OCI-LY3 (cell line): Measurements from ENCODE around the gene CALM3.

ENCODE experiments used
- H2AFZ ChIP-seq: fragments of 200-600, 300-600 bp; shearing (Covaris generic); 2 replicates; pipeline ENCODE4 v1.6.0; 2014; ENCODE audit warnings: antibody characterized with exemption, low read depth, low read length
- H3K27ac ChIP-seq: fragments of 200-600, 300-600 bp; sonication (generic); 2 replicates; pipeline ENCODE4 v1.5.1; 2014; ENCODE audit warnings: mild to moderate bottlenecking, low read length, moderate library complexity, mixed read lengths
- H3K27me3 ChIP-seq: fragments of 200-600, 300-600 bp; sonication (generic); 2 replicates; pipeline ENCODE4 v1.6.1; 2014; ENCODE audit warnings: low read depth, low read length, mixed read lengths
- H3K36me3 ChIP-seq: fragments of 200-600, 300-600 bp; sonication (generic); replicated peaks from 2 replicates; pipeline ENCODE3; 2014; ENCODE audit warnings: low read depth, low read length, mixed read lengths
- H3K4me1 ChIP-seq: fragments of 300-600, 200-600 bp; sonication (generic); 2 replicates; pipeline ENCODE4 v1.6.1; 2014; ENCODE audit warnings: low read length, mixed read lengths
- H3K4me2 ChIP-seq: fragments of 200-600, 300-600 bp; sonication (generic); 2 replicates; pipeline ENCODE4 v1.6.1; 2014; ENCODE audit warnings: low read length, mixed read lengths
- H3K4me3 ChIP-seq: fragments of 300-600, 200-600 bp; sonication (generic); 2 replicates; pipeline ENCODE4 v1.5.1; 2014; ENCODE audit warnings: antibody characterized with exemption, mild to moderate bottlenecking, low read length, moderate library complexity
- H3K79me2 ChIP-seq: fragments of 300-600, 200-600 bp; shearing (Covaris generic); 2 replicates; pipeline ENCODE4 v1.6.1; 2014; ENCODE audit warnings: mild to moderate bottlenecking, low read length, mixed read lengths
- H3K9ac ChIP-seq: fragments of 300-600, 200-600 bp; shearing (Covaris generic); 2 replicates; pipeline ENCODE4 v1.6.0; 2014; ENCODE audit warnings: mild to moderate bottlenecking, low read length, moderate library complexity
- H3K9me3 ChIP-seq: fragments of 200-600, 300-600 bp; shearing (Covaris generic); 2 replicates; pipeline ENCODE4 v1.6.1; 2014; ENCODE audit warnings: low read length, mixed read lengths; ENCODE audit not compliant: insufficient read depth
- H4K20me1 ChIP-seq: fragments of 200-600, 300-600 bp; sonication (generic); 2 replicates; pipeline ENCODE4 v1.6.1; 2016; ENCODE audit warnings: low read length, mixed read lengths; ENCODE audit not compliant: insufficient read depth
- EZH2phosphoT487 ChIP-seq: fragments of 200-600 bp; shearing (Covaris generic); IDR thresholded peaks from 2 replicates; pipeline ENCODE4 v1.6.1; 2018; ENCODE audit warnings: antibody characterized with exemption, mixed run types, low read depth
- TF ChIP-seq, protein P1 (sequence below): fragments of 200-600, 300-600 bp; sonication (generic); IDR thresholded peaks from 2 replicates; pipeline ENCODE4 v1.5.1; 2014; ENCODE audit warnings: antibody characterized with exemption, low read length, low read depth

CALM3 gene

GRCh38 chr19:46620716-46621115 is 19.6 kb downstream of the CALM3 start:
- Histone ChIP-seq H3K27ac (peak overlapping the region; percentile 94), H3K27me3 (no peaks in the 10 kb centered on the region), H3K4me2 (peak overlapping the region; percentile 97), H3K79me2 (peaks cover 41% of the 10 kb centered on the region), H3K9me3 (no peaks in the 10 kb centered on the region), H3K4me3 (peak overlapping the region; percentile 38; the same call in 1 of the 2 replicates), H3K36me3 (peaks cover 30% of the 10 kb centered on the region), H3K4me1 (peaks cover 89% of the 10 kb centered on the region), H2AFZ (no peak overlapping the region), H3K9ac (peak overlapping the region; percentile 67), H4K20me1 (no peaks in the 10 kb centered on the region)
- TF ChIP-seq, protein P1, sequence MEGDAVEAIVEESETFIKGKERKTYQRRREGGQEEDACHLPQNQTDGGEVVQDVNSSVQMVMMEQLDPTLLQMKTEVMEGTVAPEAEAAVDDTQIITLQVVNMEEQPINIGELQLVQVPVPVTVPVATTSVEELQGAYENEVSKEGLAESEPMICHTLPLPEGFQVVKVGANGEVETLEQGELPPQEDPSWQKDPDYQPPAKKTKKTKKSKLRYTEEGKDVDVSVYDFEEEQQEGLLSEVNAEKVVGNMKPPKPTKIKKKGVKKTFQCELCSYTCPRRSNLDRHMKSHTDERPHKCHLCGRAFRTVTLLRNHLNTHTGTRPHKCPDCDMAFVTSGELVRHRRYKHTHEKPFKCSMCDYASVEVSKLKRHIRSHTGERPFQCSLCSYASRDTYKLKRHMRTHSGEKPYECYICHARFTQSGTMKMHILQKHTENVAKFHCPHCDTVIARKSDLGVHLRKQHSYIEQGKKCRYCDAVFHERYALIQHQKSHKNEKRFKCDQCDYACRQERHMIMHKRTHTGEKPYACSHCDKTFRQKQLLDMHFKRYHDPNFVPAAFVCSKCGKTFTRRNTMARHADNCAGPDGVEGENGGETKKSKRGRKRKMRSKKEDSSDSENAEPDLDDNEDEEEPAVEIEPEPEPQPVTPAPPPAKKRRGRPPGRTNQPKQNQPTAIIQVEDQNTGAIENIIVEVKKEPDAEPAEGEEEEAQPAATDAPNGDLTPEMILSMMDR, result no peak

DNA sequence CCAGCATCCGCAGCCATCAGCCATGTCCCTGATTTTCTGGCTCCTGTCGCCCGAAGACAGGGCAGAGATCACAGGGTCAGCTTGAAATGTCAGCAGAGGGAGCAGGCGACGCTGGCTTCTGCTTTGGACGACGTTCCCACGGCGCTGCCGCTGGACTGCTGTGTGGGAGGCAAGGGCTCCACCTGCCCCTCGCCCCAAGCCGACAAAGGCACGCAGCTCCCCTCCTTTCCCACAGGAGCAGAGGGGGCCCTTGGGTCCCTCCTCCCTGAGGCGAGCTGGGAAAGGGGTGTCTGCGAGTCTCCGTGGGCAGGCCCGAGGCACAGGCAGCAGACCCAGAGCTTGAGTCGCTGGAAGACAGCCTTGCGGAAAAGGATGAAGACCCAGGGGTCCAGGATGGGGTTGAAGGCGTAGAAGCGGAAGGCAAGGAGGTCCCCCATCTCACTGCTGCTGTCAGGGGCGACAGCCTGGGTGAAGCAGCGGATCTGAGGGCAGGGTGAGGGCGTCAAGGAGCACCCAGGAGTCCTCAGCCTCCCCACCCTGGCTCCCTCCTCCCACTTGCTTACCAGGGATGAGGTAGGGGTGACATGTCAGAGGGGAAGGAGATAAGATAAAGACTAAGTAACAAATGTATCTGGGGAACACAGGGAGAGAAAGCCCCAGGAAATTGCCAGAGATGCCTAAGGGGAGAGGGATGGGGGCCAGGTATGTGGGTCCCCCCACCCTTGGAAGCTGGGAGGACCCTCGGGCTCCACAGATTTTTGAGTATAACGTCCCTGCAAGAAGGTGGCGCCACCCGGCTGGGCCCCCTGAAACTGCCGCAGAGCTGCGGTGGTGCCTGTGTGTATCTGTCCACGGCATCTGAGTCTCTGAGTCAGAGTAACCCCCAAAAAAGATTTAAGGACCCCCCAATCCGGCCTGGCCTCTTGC is 20.3 kb downstream of the CALM3 start:
- no peak for TF ChIP-seq EZH2phosphoT487
- TF ChIP-seq, protein P1, result peak; percentile 66
- H3K27ac ChIP-seq, result peak overlapping the region; percentile 94
- peak overlapping the region; percentile 67 for H3K9ac ChIP-seq
- peak overlapping the region; percentile 73 for H3K4me3 ChIP-seq
- H2AFZ ChIP-seq, result no peak overlapping the region
- no peaks in the 10 kb centered on the region for H3K27me3 ChIP-seq
- peaks cover 30% of the 10 kb centered on the region for H3K36me3 ChIP-seq
- H4K20me1 ChIP-seq, result no peaks in the 10 kb centered on the region
- peaks cover 41% of the 10 kb centered on the region for H3K79me2 ChIP-seq
- H3K9me3 ChIP-seq, result no peaks in the 10 kb centered on the region
- peaks cover 92% of the 10 kb centered on the region for H3K4me1 ChIP-seq
- peak overlapping the region; percentile 97 for H3K4me2 ChIP-seq

DNA sequence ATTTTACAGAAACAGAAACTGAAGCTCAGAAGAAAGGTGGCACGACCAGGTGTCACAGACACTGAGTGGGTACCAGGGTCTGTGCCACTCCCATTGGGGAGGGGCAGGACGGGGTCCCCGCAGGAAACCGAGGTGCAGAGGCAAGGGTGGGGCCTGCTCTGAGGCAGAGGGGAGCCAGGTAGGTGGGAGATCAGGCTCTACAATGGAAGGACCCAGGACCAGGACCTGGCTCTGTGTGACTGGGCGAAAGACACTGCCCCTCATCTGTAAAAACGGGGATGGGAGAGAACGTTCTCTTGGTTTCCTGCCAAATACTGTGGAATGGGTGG is 21.0 kb downstream of the CALM3 start:
- peaks cover 89% of the 10 kb centered on the region for H3K4me1 ChIP-seq
- no peaks in the 10 kb centered on the region for H3K27me3 ChIP-seq
- no peak overlapping the region for H2AFZ ChIP-seq
- H3K4me2 ChIP-seq, result peak overlapping the region; percentile 97
- no peaks in the 10 kb centered on the region for H4K20me1 ChIP-seq
- H3K27ac ChIP-seq, result peak overlapping the region; percentile 94
- TF ChIP-seq, protein P1, result no peak
- TF ChIP-seq EZH2phosphoT487, result no peak
- peaks cover 30% of the 10 kb centered on the region for H3K36me3 ChIP-seq
- peak overlapping the region; percentile 67 for H3K9ac ChIP-seq
- H3K79me2 ChIP-seq, result peaks cover 41% of the 10 kb centered on the region
- H3K9me3 ChIP-seq, result no peaks in the 10 kb centered on the region
- H3K4me3 ChIP-seq, result peak overlapping the region; percentile 73

GRCh38 chr19:46623915-46624502 is 22.9 kb downstream of the CALM3 start:
- Histone ChIP-seq H2AFZ (no peak overlapping the region), H3K4me1 (peaks cover 76% of the 10 kb centered on the region), H3K9ac (peak overlapping the region; percentile 91), H3K79me2 (peaks cover 41% of the 10 kb centered on the region), H3K36me3 (peaks cover 27% of the 10 kb centered on the region), H3K9me3 (no peaks in the 10 kb centered on the region), H4K20me1 (no peaks in the 10 kb centered on the region), H3K27me3 (no peaks in the 10 kb centered on the region), H3K4me3 (peak overlapping the region; percentile 85), H3K27ac (peak overlapping the region; percentile 70), H3K4me2 (peak overlapping the region; percentile 97)
- TF ChIP-seq EZH2phosphoT487, result no peak
- TF ChIP-seq, protein P1, result no peak
